Measurements from ENCODE around the gene GNA15. TPM values are rescaled to one million over a fixed set of nuclear protein-coding genes. Genes with fewer than 3 reads are reported as not detected.

GNA15 gene
- total RNA-seq, 6 donors from 2014 or later = 19.0 to 31.4 (median 28.4) TPM

DNA sequence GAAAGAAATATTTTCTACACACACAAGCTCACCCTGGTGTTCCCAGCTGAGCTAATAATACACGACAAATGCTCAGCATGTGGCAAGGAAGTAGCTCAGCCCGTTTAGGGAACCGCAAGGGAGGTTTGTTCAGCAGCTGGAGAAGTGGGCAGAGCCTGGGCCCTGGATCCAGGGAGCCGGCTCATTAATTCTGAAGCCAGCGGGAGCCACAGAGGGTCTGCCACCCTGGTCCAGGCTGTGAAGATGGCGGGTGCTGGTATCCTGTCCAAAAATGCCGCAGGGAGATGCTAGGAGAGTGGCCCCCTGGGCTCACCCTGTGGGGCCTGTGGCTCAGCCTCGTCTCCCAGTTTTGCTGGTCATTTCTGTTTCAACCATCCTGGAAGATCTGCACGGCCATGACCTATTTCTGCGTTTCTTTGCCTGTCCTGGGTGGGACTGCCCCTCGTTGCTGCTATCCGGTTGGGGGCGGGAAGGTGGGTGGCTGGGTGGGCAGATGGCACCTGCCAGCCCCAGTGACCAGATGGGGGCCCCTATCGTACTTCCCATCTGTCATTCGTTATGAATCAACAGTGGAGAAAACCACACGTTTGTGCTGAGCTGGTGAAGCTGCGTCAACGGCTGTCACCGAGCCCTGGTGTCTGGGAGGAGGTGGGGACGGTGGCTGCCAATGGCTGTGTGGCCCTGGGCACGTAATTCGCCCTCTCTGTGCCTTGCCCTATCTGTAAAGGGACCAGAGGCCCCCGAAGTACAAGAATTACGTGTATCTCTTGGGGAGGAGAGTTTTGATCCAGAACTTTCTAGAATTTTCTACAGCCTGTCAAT is 2.7 kb upstream of the GNA15 start:
- 60 to 61% methylated on average over 21 to 24 of the region's 24 CpGs for WGBS, 2 donors
- TF ChIP-seq, protein P1, sequence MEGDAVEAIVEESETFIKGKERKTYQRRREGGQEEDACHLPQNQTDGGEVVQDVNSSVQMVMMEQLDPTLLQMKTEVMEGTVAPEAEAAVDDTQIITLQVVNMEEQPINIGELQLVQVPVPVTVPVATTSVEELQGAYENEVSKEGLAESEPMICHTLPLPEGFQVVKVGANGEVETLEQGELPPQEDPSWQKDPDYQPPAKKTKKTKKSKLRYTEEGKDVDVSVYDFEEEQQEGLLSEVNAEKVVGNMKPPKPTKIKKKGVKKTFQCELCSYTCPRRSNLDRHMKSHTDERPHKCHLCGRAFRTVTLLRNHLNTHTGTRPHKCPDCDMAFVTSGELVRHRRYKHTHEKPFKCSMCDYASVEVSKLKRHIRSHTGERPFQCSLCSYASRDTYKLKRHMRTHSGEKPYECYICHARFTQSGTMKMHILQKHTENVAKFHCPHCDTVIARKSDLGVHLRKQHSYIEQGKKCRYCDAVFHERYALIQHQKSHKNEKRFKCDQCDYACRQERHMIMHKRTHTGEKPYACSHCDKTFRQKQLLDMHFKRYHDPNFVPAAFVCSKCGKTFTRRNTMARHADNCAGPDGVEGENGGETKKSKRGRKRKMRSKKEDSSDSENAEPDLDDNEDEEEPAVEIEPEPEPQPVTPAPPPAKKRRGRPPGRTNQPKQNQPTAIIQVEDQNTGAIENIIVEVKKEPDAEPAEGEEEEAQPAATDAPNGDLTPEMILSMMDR (IDR thresholded peaks at IDR 0.05) = no peak
- peak in 1 of 4 donors; percentile 7 for TF ChIP-seq EP300 (IDR thresholded peaks at IDR 0.05)
- peak; percentile 15 to 22 for TF ChIP-seq POLR2AphosphoS5 (IDR thresholded peaks at IDR 0.05)
- peak in 1 of 4 donors; percentile 34 for TF ChIP-seq POLR2A (IDR thresholded peaks at IDR 0.05)
- no peaks in the 10 kb centered on the region for H3K27me3 ChIP-seq
- peak overlapping the region; percentile 61 to 84 (median 66) for H3K27ac ChIP-seq
- peaks cover 13 to 32% (median 21%) of the 10 kb centered on the region in 4 donors for H3K4me1 ChIP-seq
- DNase-seq (peak; percentile 52 to 78), ATAC-seq (ENCODE audit: low FRiP score in 2 of 2) (peak; percentile 45 to 71)
- no peaks in the 10 kb centered on the region for H3K9me3 ChIP-seq
- H3K4me3 ChIP-seq = no peak overlapping the region
- H3K36me3 ChIP-seq = no peaks in the 10 kb centered on the region

- DNase-seq = no peak
- Histone ChIP-seq H3K4me3 (no peak overlapping the region), H3K36me3 (no peaks in the 10 kb centered on the region), H3K27me3 (no peaks in the 10 kb centered on the region), H3K9me3 (no peaks in the 10 kb centered on the region), H3K27ac (peak overlapping the region in 3 of 4 donors; percentile 61 to 84 (median 67)), H3K4me1 (peaks cover 13 to 32% (median 21%) of the 10 kb centered on the region in 4 donors)
- TF ChIP-seq, protein P1 (IDR thresholded peaks at IDR 0.05) = no peak
- TF ChIP-seq EP300 (IDR thresholded peaks at IDR 0.05) = no peak
- TF ChIP-seq POLR2A (IDR thresholded peaks at IDR 0.05) = no peak
- no peak for TF ChIP-seq POLR2AphosphoS5 (IDR thresholded peaks at IDR 0.05)
- no peak for ATAC-seq (ENCODE audit: low FRiP score in 2 of 2)
- WGBS, 2 donors = 71 to 86% methylated on average over 3 to 4 of the region's 4 CpGs
These were observed 2.1 kb upstream of the GNA15 start for GRCh38 chr19:3133793-3134116.

GRCh38 chr19:3136684-3137055 is 837 bp downstream of the GNA15 start:
- WGBS, 2 donors = 27 to 53% methylated on average over 5 to 12 of the region's 16 CpGs
- Histone ChIP-seq H3K4me3 (peak overlapping the region in 3 of 4 donors; percentile 42 to 56 (median 56)), H3K9me3 (no peaks in the 10 kb centered on the region), H3K27ac (peak overlapping the region; percentile 75 to 90 (median 83)), H3K27me3 (no peaks in the 10 kb centered on the region), H3K36me3 (no peaks in the 10 kb centered on the region), H3K4me1 (peaks cover 19 to 44% (median 33%) of the 10 kb centered on the region in 4 donors)
- TF ChIP-seq, protein P1 (IDR thresholded peaks at IDR 0.05) = no peak
- no peak for TF ChIP-seq EP300 (IDR thresholded peaks at IDR 0.05)
- TF ChIP-seq POLR2A (IDR thresholded peaks at IDR 0.05) = no peak
- no peak for TF ChIP-seq POLR2AphosphoS5 (IDR thresholded peaks at IDR 0.05)
- ATAC-seq (ENCODE audit: low FRiP score in 2 of 2) (peak; percentile 5 to 24), DNase-seq (peak in 1 of 2 donors; percentile 81)

DNA sequence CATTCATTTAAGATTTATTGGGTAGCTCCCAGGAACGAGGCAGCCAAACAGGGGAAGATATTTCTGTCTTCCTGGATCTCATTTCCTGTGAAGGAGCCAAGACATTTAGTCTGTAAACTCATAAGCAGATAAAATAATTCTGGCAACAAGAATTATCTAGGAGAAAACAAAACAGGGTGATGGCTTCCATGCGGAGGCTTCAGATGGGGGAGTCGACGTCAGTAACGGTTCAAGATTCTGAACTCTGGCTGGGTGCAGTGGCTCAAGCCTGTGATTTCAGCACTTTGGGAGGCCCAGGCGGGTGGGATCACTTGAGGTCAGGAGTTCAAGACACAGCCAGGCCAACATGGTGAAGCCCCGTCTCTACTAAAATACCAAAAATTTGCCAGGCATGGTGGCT is 1.3 kb downstream of the GNA15 start:
- TF ChIP-seq POLR2A (IDR thresholded peaks at IDR 0.05) (no peak), EP300 (IDR thresholded peaks at IDR 0.05) (no peak), POLR2AphosphoS5 (IDR thresholded peaks at IDR 0.05) (no peak)
- TF ChIP-seq, protein P1 (IDR thresholded peaks at IDR 0.05) = no peak
- DNase-seq (no peak), ATAC-seq (ENCODE audit: low FRiP score in 2 of 2) (no peak)
- peaks cover 24 to 49% (median 35%) of the 10 kb centered on the region in 4 donors for H3K4me1 ChIP-seq
- peak overlapping the region in 3 of 4 donors; percentile 75 to 90 (median 86) for H3K27ac ChIP-seq
- no peaks in the 10 kb centered on the region for H3K36me3 ChIP-seq
- H3K27me3 ChIP-seq = no peaks in the 10 kb centered on the region
- no peaks in the 10 kb centered on the region for H3K9me3 ChIP-seq
- 26 to 50% methylated on average over 7 of the region's 7 CpGs for WGBS, 2 donors
- H3K4me3 ChIP-seq = peak overlapping the region in 3 of 4 donors; percentile 42 to 56 (median 56)
